ENCODE data around the gene ASIC4. TPM values are rescaled to one million over a fixed set of nuclear protein-coding genes. Genes with fewer than 3 reads are reported as not detected.
A peak's percentile ranks its signal among the peaks of the same experiment; 100 is the strongest.

ASIC4 gene
- total RNA-seq, 1 donor from 2014 or later, result not detected

GRCh38 chr2:219500135-219500534 is 14.1 kb upstream of the ASIC4 start:
- Histone ChIP-seq H3K36me3 (ENCODE audit: control insufficient read depth, insufficient read depth, low read length) (peaks cover 3% of the 10 kb centered on the region), H3K27me3 (ENCODE audit: control insufficient read depth, insufficient read depth, low read length) (peaks cover 30% of the 10 kb centered on the region), H3K4me3 (ENCODE audit: low read depth, low read length) (no peak overlapping the region)
- TF ChIP-seq CTCF (IDR thresholded peaks at IDR 0.05; ENCODE audit: insufficient read depth, low read length, poor library complexity, severe bottlenecking), result peak; percentile 34
- no peak for DNase-seq (ENCODE audit: low read depth)

GRCh38 chr2:219501849-219502248 is 12.4 kb upstream of the ASIC4 start:
- H3K4me3 ChIP-seq (ENCODE audit: low read depth, low read length), result no peak overlapping the region
- peaks cover 13% of the 10 kb centered on the region for H3K27me3 ChIP-seq (ENCODE audit: control insufficient read depth, insufficient read depth, low read length)
- no peak for TF ChIP-seq CTCF (IDR thresholded peaks at IDR 0.05; ENCODE audit: insufficient read depth, low read length, poor library complexity, severe bottlenecking)
- no peak for DNase-seq (ENCODE audit: low read depth)
- peaks cover 4% of the 10 kb centered on the region for H3K36me3 ChIP-seq (ENCODE audit: control insufficient read depth, insufficient read depth, low read length)

GRCh38 chr2:219502618-219503017 is 11.7 kb upstream of the ASIC4 start:
- Histone ChIP-seq H3K4me3 (ENCODE audit: low read depth, low read length) (no peak overlapping the region), H3K36me3 (ENCODE audit: control insufficient read depth, insufficient read depth, low read length) (peaks cover 4% of the 10 kb centered on the region), H3K27me3 (ENCODE audit: control insufficient read depth, insufficient read depth, low read length) (peaks cover 6% of the 10 kb centered on the region)
- TF ChIP-seq CTCF (IDR thresholded peaks at IDR 0.05; ENCODE audit: insufficient read depth, low read length, poor library complexity, severe bottlenecking), result no peak
- DNase-seq (ENCODE audit: low read depth), result no peak

GRCh38 chr2:219505585-219505984 is 8.7 kb upstream of the ASIC4 start:
- no peak for TF ChIP-seq CTCF (IDR thresholded peaks at IDR 0.05; ENCODE audit: insufficient read depth, low read length, poor library complexity, severe bottlenecking)
- no peak for DNase-seq (ENCODE audit: low read depth)
- H3K4me3 ChIP-seq (ENCODE audit: low read depth, low read length), result no peak overlapping the region
- H3K27me3 ChIP-seq (ENCODE audit: control insufficient read depth, insufficient read depth, low read length), result peaks cover 14% of the 10 kb centered on the region
- H3K36me3 ChIP-seq (ENCODE audit: control insufficient read depth, insufficient read depth, low read length), result peaks cover 4% of the 10 kb centered on the region

- Histone ChIP-seq H3K36me3 (ENCODE audit: control insufficient read depth, insufficient read depth, low read length) (peaks cover 4% of the 10 kb centered on the region), H3K4me3 (ENCODE audit: low read depth, low read length) (no peak overlapping the region), H3K27me3 (ENCODE audit: control insufficient read depth, insufficient read depth, low read length) (peaks cover 20% of the 10 kb centered on the region)
- TF ChIP-seq CTCF (IDR thresholded peaks at IDR 0.05; ENCODE audit: insufficient read depth, low read length, poor library complexity, severe bottlenecking), result no peak
- no peak for DNase-seq (ENCODE audit: low read depth)
Measured at GRCh38 chr2:219506153-219506801, 8.0 kb upstream of the ASIC4 start.

Data from kidney epithelial cell (primary cell).